NCI-H2227 treated with DMSO at 0.1 percent for 48 hours (cell line): ENCODE data around the gene ADNP.
"Not testable (repeated sequence)": the region's sequence is repeated elsewhere in the genome, so short reads cannot be mapped to it uniquely, and the experiment has no call there.

Experiments used
- DNase-seq: peaks from one replicate; lab custom pipeline; 2025; lab: John Stamatoyannopoulos, UW

Gene ADNP

GRCh38 chr20:50931306-50932015 is at the start of gene ADNP:
ADNP (minus strand) TSS chr20:50931437; CDS start chr20:50903996, 27,441 bp downstream.
- peak; percentile 99 for DNase-seq

- no peak for DNase-seq
These were observed 48.9 kb upstream of the ADNP start for GRCh38 chr20:50980071-50980681.

GRCh38 chr20:50978533-50978932 is 47.3 kb upstream of the ADNP start:
- DNase-seq = not testable (repeated sequence)

GRCh38 chr20:50977066-50978021 is 46.1 kb upstream of the ADNP start:
- DNase-seq = no peak

GRCh38 chr20:50975701-50976330 is 44.6 kb upstream of the ADNP start:
- no peak for DNase-seq

- DNase-seq = no peak
These were observed 38.7 kb upstream of the ADNP start for GRCh38 chr20:50969912-50970311.

- DNase-seq = no peak
These were observed 38.2 kb upstream of the ADNP start for GRCh38 chr20:50969435-50969834.

- DNase-seq = no peak
These were observed 37.1 kb upstream of the ADNP start for GRCh38 chr20:50968289-50968688.

GRCh38 chr20:50967586-50967985 is 36.3 kb upstream of the ADNP start:
- peak; percentile 27 for DNase-seq

GRCh38 chr20:50959543-50960126 is 28.4 kb upstream of the ADNP start:
- DNase-seq = no peak

- peak; percentile 94 for DNase-seq
These were observed 27.6 kb upstream of the ADNP start, which contains the start of gene MOCS3 for GRCh38 chr20:50958615-50959542. MOCS3 (plus strand) TSS chr20:50958818; CDS start chr20:50958843, 25 bp downstream.

GRCh38 chr20:50957798-50958614 is 26.8 kb upstream of the ADNP start, which contains the start of gene DPM1:
DPM1 (minus strand) TSS chr20:50958532; CDS start chr20:50958523, 9 bp downstream.
- DNase-seq = peak; percentile 46

- DNase-seq = no peak
These were observed 26.0 kb upstream of the ADNP start for GRCh38 chr20:50957276-50957675.

- DNase-seq = no peak
These were observed 22.6 kb upstream of the ADNP start for GRCh38 chr20:50953821-50954220.

- no peak for DNase-seq
These were observed 22.0 kb upstream of the ADNP start for GRCh38 chr20:50953196-50953595.

GRCh38 chr20:50948132-50948785 is 17.0 kb upstream of the ADNP start:
- DNase-seq = no peak

- DNase-seq = no peak
These were observed 11.8 kb upstream of the ADNP start for GRCh38 chr20:50943069-50943468.

GRCh38 chr20:50933589-50933988 is 2.4 kb upstream of the ADNP start:
- DNase-seq = no peak
